Measurements from ENCODE around the gene TMEM87A.

The TMEM87A gene

DNA sequence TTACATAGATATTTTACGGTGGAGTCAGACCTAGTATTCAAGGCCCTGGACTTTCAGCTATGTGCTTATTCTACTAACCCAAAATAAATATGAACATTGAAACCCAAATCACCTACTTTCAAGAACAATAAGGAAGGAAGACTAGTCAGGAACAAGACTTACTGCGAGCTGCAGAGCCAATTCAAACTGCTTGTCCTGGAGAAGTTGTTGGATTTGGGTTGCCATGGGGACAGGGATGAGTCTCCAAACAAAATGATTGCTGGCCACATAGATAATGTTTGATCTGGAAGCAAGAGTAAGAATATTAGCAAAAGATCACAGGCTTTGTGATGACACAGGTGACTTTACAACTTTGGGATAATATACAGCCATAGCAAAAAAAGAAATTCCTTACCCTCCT lies 95.2 kb downstream of the TMEM87A start:
- DNase-seq (ENCODE audit: low read depth), result no peak
- no peak overlapping the region for H3K4me3 ChIP-seq (ENCODE audit: low read depth, low read length)
- TF ChIP-seq, protein P1, sequence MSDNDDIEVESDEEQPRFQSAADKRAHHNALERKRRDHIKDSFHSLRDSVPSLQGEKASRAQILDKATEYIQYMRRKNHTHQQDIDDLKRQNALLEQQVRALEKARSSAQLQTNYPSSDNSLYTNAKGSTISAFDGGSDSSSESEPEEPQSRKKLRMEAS (IDR thresholded peaks at IDR 0.05; ENCODE audit: low read depth, low read length), result no peak
- TF ChIP-seq POLR2A (IDR thresholded peaks at IDR 0.05; ENCODE audit: extremely low read depth, insufficient read length) (no peak), MYC (IDR thresholded peaks at IDR 0.05; ENCODE audit: low read depth, low read length) (no peak)
- TF ChIP-seq, protein P2, sequence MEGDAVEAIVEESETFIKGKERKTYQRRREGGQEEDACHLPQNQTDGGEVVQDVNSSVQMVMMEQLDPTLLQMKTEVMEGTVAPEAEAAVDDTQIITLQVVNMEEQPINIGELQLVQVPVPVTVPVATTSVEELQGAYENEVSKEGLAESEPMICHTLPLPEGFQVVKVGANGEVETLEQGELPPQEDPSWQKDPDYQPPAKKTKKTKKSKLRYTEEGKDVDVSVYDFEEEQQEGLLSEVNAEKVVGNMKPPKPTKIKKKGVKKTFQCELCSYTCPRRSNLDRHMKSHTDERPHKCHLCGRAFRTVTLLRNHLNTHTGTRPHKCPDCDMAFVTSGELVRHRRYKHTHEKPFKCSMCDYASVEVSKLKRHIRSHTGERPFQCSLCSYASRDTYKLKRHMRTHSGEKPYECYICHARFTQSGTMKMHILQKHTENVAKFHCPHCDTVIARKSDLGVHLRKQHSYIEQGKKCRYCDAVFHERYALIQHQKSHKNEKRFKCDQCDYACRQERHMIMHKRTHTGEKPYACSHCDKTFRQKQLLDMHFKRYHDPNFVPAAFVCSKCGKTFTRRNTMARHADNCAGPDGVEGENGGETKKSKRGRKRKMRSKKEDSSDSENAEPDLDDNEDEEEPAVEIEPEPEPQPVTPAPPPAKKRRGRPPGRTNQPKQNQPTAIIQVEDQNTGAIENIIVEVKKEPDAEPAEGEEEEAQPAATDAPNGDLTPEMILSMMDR (IDR thresholded peaks at IDR 0.05; ENCODE audit: low read depth, low read length), result no peak

DNA sequence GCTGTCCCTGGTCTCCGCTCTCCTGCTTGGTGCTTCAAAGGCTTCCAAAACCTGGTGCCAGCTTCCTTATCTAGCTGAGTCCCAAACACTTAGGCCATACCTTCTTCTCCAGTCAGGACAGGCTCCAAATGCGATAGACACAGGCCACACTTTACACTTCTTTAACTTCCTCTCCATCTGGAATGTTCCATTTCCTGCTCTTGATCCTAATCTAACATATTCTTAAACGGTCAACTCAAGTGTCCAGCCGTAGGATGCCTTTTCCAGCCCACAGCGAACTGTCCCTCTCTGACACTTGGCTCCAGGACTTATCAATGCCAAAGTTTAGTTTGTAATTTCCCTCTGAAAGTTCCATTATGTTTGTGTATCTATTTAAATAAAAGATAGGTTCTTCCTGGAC lies 97.6 kb downstream of the TMEM87A start:
- TF ChIP-seq, protein P1 (IDR thresholded peaks at IDR 0.05; ENCODE audit: low read depth, low read length), result no peak
- TF ChIP-seq POLR2A (IDR thresholded peaks at IDR 0.05; ENCODE audit: extremely low read depth, insufficient read length), result no peak
- TF ChIP-seq, protein P2 (IDR thresholded peaks at IDR 0.05; ENCODE audit: low read depth, low read length), result no peak
- DNase-seq (ENCODE audit: low read depth), result no peak

DNA sequence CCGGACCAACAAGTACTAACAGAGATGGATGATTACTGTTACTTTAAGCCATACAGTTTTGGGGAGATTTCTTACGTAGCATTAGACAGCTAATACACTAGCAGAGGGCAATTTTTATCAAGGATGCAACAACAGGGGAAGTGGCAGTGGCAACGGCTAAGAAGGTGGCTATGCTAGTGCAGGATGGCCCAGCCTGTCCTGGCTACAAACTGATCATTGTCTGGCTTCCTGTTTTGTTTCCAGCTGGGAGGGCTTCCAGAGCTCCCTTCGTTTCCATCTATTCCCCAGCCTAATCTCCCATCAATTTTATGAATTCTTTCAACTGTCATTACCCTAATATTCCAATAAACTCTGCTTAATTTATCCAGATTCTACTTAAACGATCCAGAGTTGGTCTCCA lies 100.8 kb downstream of the TMEM87A start:
- H3K4me3 ChIP-seq (ENCODE audit: low read depth, low read length), result no peak overlapping the region
- no peak for DNase-seq (ENCODE audit: low read depth)
- no peak for TF ChIP-seq POLR2A (IDR thresholded peaks at IDR 0.05; ENCODE audit: extremely low read depth, insufficient read length)
- TF ChIP-seq, protein P2 (IDR thresholded peaks at IDR 0.05; ENCODE audit: low read depth, low read length), result no peak

More for the DNA sequence above, 97.6 kb downstream of the TMEM87A start:
- H3K4me3 ChIP-seq (ENCODE audit: low read depth, low read length), result no peak overlapping the region

DNA sequence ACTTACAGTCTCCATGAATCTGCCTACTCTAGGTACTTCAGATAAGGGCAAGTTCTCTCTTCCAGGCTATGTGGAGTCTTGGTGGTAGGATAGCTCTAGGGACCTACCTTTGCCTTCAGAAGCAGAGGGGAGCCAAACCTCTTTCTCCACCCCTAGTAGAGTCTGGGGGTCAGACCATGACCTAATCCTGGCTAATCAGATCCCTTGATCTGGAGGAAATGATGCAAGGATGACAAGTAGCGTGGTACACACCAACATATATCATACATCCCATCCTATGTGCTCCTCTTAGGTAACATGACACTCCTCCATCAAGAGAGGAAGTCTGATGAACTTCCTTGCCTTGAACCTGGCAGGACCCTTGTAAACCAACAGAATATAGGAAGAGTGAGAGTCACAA lies 101.4 kb downstream of the TMEM87A start:
- no peak for DNase-seq (ENCODE audit: low read depth)
- TF ChIP-seq, protein P1 (IDR thresholded peaks at IDR 0.05; ENCODE audit: low read depth, low read length), result no peak
- no peak for TF ChIP-seq MYC (IDR thresholded peaks at IDR 0.05; ENCODE audit: low read depth, low read length)
- TF ChIP-seq POLR2A (IDR thresholded peaks at IDR 0.05; ENCODE audit: extremely low read depth, insufficient read length), result no peak
- TF ChIP-seq, protein P2 (IDR thresholded peaks at IDR 0.05; ENCODE audit: low read depth, low read length), result no peak
- no peak overlapping the region for H3K4me3 ChIP-seq (ENCODE audit: low read depth, low read length)

DNA sequence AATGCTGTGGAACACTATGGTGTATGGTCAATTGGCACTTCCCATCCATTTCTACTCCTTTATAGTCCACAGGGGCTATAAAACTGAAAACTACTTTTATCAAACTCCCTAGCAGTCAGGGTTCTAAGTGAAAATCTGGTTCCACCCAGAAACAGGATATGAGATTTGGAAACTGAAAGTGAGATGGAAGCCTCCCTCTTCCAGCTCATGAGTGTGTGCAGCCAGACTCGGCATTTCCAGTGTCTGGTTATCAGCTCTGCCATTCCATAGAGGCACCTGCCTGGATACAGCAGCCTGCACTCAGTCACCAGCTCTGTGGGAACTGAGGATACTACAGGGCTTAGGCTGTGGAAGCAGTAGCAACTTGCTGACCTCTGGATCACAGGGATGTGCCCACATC lies 102.1 kb downstream of the TMEM87A start:
- DNase-seq (ENCODE audit: low read depth), result no peak
- H3K4me3 ChIP-seq (ENCODE audit: low read depth, low read length), result no peak overlapping the region
- TF ChIP-seq POLR2A (IDR thresholded peaks at IDR 0.05; ENCODE audit: extremely low read depth, insufficient read length) (no peak), MYC (IDR thresholded peaks at IDR 0.05; ENCODE audit: low read depth, low read length) (no peak)
- TF ChIP-seq, protein P2 (IDR thresholded peaks at IDR 0.05; ENCODE audit: low read depth, low read length), result no peak
- TF ChIP-seq, protein P1 (IDR thresholded peaks at IDR 0.05; ENCODE audit: low read depth, low read length), result no peak

Measured in NB4 (cell line).